Esophagus muscularis mucosa (tissue), 4 donors: ENCODE data around the gene SPPL2B. TPM values are rescaled to one million over a fixed set of nuclear protein-coding genes. Genes with fewer than 3 reads are reported as not detected.
"Not testable (repeated sequence)": the region's sequence is repeated elsewhere in the genome, so short reads cannot be mapped to it uniquely, and the experiment has no call there.

Experiments
- DNase-seq: peaks from one replicate; pipeline ENCODE4 v3.0.0-alpha.2; 2017; ENCODE audit errors: extremely low spot score
- H3K27ac ChIP-seq, 4 donors: fragments of 200-600 bp; sonication (generic); replicated peaks in 1 of 4; 1 replicate in 3 of 4; 2 replicates in 1 of 4; pipeline ENCODE4 v1.5.1; 2016 to 2019; ENCODE audit warnings: mild to moderate bottlenecking in 1 of 4
- H3K27me3 ChIP-seq, 4 donors: fragments of 200-600 bp; sonication (generic); one replicate each; pipeline versions ENCODE4 v1.5.1 to v1.6.0; 2016 to 2019
- H3K36me3 ChIP-seq, 4 donors: fragments of 200-600 bp; sonication (generic); one replicate each; pipeline ENCODE4 v1.5.1; 2016 to 2019
- H3K4me1 ChIP-seq, 4 donors: fragments of 200-600 bp; sonication (generic); one replicate each; pipeline ENCODE4 v1.5.1; 2016 to 2019
- H3K4me3 ChIP-seq, 4 donors: fragments of 200-600 bp; sonication (generic); 1 replicate in 2 of 4; 2 replicates in 2 of 4; pipeline ENCODE4 v1.5.1; 2016 to 2019; ENCODE audit warnings: mild to moderate bottlenecking in 4 of 4, moderate library complexity in 1 of 4
- H3K9me3 ChIP-seq, 4 donors: fragments of 200-600 bp; sonication (generic); 1 replicate in 3 of 4; 2 replicates in 1 of 4; pipeline ENCODE4 v1.5.1; 2016 to 2019
- CTCF ChIP-seq, 3 experiments: fragments of 200-600 bp in 2 of 3; fragments of 450-650 bp in 1 of 3; sonication (generic) in 2 of 3; IDR thresholded peaks; one replicate each; pipeline ENCODE4 v1.5.1; 2017 to 2019; ENCODE audit warnings: antibody characterized with exemption in 3 of 3, mild to moderate bottlenecking in 2 of 3, moderate library complexity in 1 of 3
- EP300 ChIP-seq: sonication (generic); formaldehyde crosslinking; IDR thresholded peaks from one replicate; pipeline ENCODE4 v1.6.1; 2017; ENCODE audit warnings: antibody characterized with exemption
- POLR2A ChIP-seq: fragments of 450-650 bp; IDR thresholded peaks from one replicate; pipeline ENCODE4 v1.6.1; 2017; ENCODE audit warnings: antibody characterized with exemption, moderate library complexity, mild to moderate bottlenecking, low read depth
- POLR2AphosphoS5 ChIP-seq, 2 donors: sonication (generic); formaldehyde crosslinking; IDR thresholded peaks; one replicate each; pipeline ENCODE4 v1.6.1; 2017; ENCODE audit warnings: antibody characterized with exemption in 2 of 2
- WGBS: methylation state at CpG from one replicate; pipeline ENCODE4 v1.1.5; 2018; 5-methylcytosine and 5-hydroxymethylcytosine counted together
- intact Hi-C: fragments of 100-400 bp; cut with DNase I; formaldehyde crosslinking; loops from one replicate; pipeline ENCODE4 v1.15.1; 2023
- total RNA-seq, 4 donors: library from RNA; depleted of rRNA; stranded (reverse); fragments of >200 nt; gene quantifications; one replicate each; pipeline versions ENCODE4 v1.1.0 to v1.2.1, GENCODE V29; 2016

SPPL2B gene
- total RNA-seq, 4 donors from 2014 or later, result 25.0 to 42.4 (median 29.9) TPM

DNA sequence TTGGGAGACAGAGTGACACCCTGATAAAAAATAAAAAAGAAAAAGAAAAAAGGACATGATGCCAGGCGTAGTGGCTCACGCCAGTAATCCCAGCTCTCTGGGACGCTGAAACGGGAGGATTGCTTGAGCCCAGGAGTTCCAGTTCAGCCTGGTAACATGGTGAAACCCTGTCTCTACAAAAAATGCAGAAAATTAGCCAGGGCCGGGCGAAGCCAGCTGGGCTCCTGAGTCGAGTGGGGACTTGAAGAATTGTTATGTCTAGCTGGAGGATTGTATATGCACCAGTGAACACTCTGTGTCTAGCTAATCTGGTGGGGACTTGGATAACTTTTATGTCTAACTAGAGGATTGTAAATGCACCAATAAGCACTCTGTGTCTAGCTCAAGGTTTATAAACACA, 63.9 kb downstream of the SPPL2B start:
- H3K4me1 ChIP-seq, result no peaks in the 10 kb centered on the region
- no peak overlapping the region for H3K27ac ChIP-seq
- 50% methylated on average over 7 of the region's 7 CpGs for WGBS
- H3K36me3 ChIP-seq, result no peaks in the 10 kb centered on the region
- H3K9me3 ChIP-seq, result no peaks in the 10 kb centered on the region
- no peak for TF ChIP-seq CTCF (IDR thresholded peaks at IDR 0.05)
- TF ChIP-seq POLR2AphosphoS5 (IDR thresholded peaks at IDR 0.05), result no peak
- no peak for TF ChIP-seq EP300
- no peak for TF ChIP-seq POLR2A
- no peak for DNase-seq
- no peak overlapping the region for H3K4me3 ChIP-seq
- peaks cover 0 to 46% (median 2%) of the 10 kb centered on the region in 4 donors for H3K27me3 ChIP-seq
- intact Hi-C loops, result loop anchor here (5.0 to 10.0 kb wide), 3 partner anchors 115 to 238 kb away; partner anchors contain the start of genes AP3D1, PLEKHJ1 and SF3A2

DNA sequence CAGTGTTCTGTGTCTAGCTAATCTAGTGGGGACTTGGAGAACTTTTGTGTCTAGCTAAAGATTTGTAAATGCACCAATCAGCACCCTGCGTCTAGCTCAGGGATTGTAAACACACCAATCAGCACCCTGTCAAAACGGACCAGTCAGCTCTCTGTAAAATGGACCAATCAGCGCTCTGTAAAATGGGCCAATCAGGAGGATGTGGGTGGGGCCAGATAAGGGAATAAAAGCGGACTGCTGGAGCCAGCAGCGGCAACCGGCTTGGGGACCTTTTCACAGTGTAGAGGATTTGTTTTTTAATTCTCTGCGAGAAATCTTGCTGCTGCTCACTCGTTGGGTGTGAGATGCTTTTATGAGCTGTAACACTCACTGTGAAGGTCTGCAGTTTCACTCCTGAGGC, 64.4 kb downstream of the SPPL2B start:
- intact Hi-C loops, result loop anchor here (5.0 to 10.0 kb wide), 3 partner anchors 116 to 238 kb away; partner anchors contain the start of genes AP3D1, PLEKHJ1 and SF3A2
- 79% methylated on average over 8 of the region's 8 CpGs for WGBS
- not testable (repeated sequence) for H3K27ac ChIP-seq, H3K4me1 ChIP-seq, H3K36me3 ChIP-seq, H3K9me3 ChIP-seq, DNase-seq, H3K4me3 ChIP-seq
- H3K27me3 ChIP-seq, result peaks cover 0 to 46% (median 2%) of the 10 kb centered on the region in 4 donors

DNA sequence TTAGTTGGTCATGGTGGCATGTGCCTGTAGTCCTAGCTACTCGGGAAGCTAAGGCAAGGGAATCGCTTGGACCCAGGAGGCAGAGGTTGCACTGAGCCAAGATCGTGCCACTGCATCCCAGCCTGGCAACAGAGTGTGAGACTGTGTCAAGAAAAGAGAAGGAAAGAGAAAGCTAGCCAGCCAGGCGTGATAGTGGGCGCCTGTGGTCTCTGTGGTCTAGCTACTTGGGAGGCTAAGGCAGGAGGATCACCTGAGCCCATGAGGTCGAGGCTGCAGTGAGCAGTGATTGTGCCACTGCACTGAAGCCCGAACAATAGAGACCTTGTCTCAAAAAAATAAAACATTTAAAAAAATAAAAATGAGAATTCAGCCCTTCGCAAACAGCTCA, 65.6 kb downstream of the SPPL2B start:
- no peak overlapping the region for H3K4me3 ChIP-seq
- intact Hi-C loops, result loop anchor here (5.0 to 10.0 kb wide), 3 partner anchors 117 to 239 kb away; partner anchors contain the start of genes AP3D1, PLEKHJ1 and SF3A2
- H3K9me3 ChIP-seq, result no peaks in the 10 kb centered on the region
- no peak for TF ChIP-seq CTCF (IDR thresholded peaks at IDR 0.05)
- TF ChIP-seq POLR2AphosphoS5 (IDR thresholded peaks at IDR 0.05), result no peak
- TF ChIP-seq POLR2A, result no peak
- TF ChIP-seq EP300, result no peak
- H3K27ac ChIP-seq, result no peak overlapping the region
- WGBS, result 70% methylated on average over 8 of the region's 8 CpGs
- peaks cover 0 to 46% (median 2%) of the 10 kb centered on the region in 4 donors for H3K27me3 ChIP-seq
- DNase-seq, result no peak
- no peaks in the 10 kb centered on the region for H3K36me3 ChIP-seq
- no peaks in the 10 kb centered on the region for H3K4me1 ChIP-seq

DNA sequence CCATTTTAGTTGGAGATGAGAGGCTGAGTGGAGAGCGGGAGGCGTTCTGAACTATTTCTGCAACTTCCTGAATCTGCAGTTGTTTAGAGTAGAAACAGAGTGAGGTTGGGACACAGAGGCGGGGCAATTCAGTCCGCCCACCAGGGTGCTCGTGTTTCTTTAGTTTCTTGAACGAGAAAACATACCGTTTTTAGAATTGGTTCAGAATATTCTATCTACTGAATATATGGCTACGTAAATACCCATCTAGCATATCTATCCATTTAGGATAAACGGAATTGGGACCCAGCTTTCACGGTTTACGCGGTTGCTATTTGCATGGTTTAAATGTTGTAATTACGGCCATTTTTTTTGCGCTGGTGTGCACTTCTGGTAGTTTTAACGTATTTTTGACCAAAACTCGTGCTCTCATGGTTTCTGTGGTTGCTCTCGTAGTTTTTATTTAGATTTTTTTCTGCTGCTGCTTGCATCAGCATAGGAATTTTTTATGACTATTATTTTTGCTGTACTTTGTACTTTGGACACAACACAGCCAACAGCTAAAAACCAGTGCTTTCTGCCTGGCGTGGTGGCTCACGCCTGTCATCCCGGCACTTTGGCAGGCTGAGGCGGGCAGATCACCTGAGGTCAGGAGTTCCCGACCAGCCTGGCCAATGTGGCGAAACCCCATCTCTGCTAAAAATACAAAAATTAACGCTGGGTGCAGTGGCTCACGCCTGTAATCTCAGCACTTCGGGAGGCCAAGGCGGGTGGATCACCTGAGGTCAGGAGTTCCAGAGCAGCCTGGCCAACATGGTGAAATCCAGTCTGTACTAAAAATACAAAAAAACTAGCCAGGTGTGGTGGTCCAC, 66.2 kb downstream of the SPPL2B start:
- Histone ChIP-seq H3K4me3 (peak overlapping the region in 1 of 4 donors; percentile 14), H3K36me3 (no peaks in the 10 kb centered on the region), H3K4me1 (no peaks in the 10 kb centered on the region), H3K9me3 (no peaks in the 10 kb centered on the region), H3K27ac (no peak overlapping the region), H3K27me3 (peaks cover 0 to 44% (median 2%) of the 10 kb centered on the region in 4 donors)
- intact Hi-C loops, result loop anchor here (5.0 to 10.0 kb wide), 3 partner anchors 117 to 240 kb away; partner anchors contain the start of genes AP3D1, PLEKHJ1 and SF3A2
- TF ChIP-seq CTCF (IDR thresholded peaks at IDR 0.05) (no peak), EP300 (no peak), POLR2A (no peak), POLR2AphosphoS5 (IDR thresholded peaks at IDR 0.05) (no peak)
- 64% methylated on average over 25 of the region's 27 CpGs for WGBS
- no peak for DNase-seq

GRCh38 chr19:2395293-2395829, 66.9 kb downstream of the SPPL2B start:
- not testable (repeated sequence) for H3K36me3 ChIP-seq, H3K4me3 ChIP-seq, H3K4me1 ChIP-seq, H3K9me3 ChIP-seq, H3K27ac ChIP-seq, DNase-seq
- intact Hi-C loops, result loop anchor here (10.0 kb wide), 1 partner anchor 241 kb away; the partner anchor contains the start of gene AP3D1
- WGBS, result 85% methylated on average over 18 of the region's 18 CpGs
- H3K27me3 ChIP-seq, result peaks cover 0 to 40% (median 2%) of the 10 kb centered on the region in 4 donors

GRCh38 chr19:2397173-2397572, 68.7 kb downstream of the SPPL2B start:
- H3K4me3 ChIP-seq, H3K27ac ChIP-seq, H3K4me1 ChIP-seq, DNase-seq, H3K9me3 ChIP-seq, H3K36me3 ChIP-seq: not testable (repeated sequence)
- intact Hi-C loops, result loop anchor here (10.0 kb wide), 1 partner anchor 242 kb away; the partner anchor contains the start of gene AP3D1
- WGBS, result 88% methylated on average over 7 of the region's 7 CpGs
- H3K27me3 ChIP-seq, result peaks cover 0 to 38% (median 2%) of the 10 kb centered on the region in 4 donors
